Liver (tissue), 9 donors: Measurements from ENCODE around the gene BSPRY. TPM values are rescaled to one million over a fixed set of nuclear protein-coding genes. Genes with fewer than 3 reads are reported as not detected.

Experiments
- DNase-seq: peaks from one replicate; pipeline ENCODE4 v3.0.0-alpha.2; 2017; ENCODE audit warnings: low spot score
- H3K27ac ChIP-seq, 2 donors: one replicate each; pipeline ENCODE4 v1.7.0; 2013; ENCODE audit warnings: inconsistent platforms in 2 of 2, low read length in 2 of 2, control low read depth in 1 of 2, low read depth in 1 of 2, mild to moderate bottlenecking in 1 of 2
- H3K27me3 ChIP-seq, 4 donors: one replicate each; pipeline versions ENCODE4 v1.6.1 to v1.7.0; 2013; ENCODE audit warnings: low read length in 3 of 4, inconsistent platforms in 1 of 4, mild to moderate bottlenecking in 1 of 4, moderate library complexity in 1 of 4; ENCODE audit not compliant: control insufficient read depth in 4 of 4, insufficient read depth in 4 of 4
- H3K36me3 ChIP-seq, 4 donors: one replicate each; pipeline versions ENCODE4 v1.6.1 to v1.7.0; 2013; ENCODE audit warnings: low read length in 3 of 4, mild to moderate bottlenecking in 3 of 4, low read depth in 1 of 4, moderate library complexity in 1 of 4; ENCODE audit not compliant: control insufficient read depth in 4 of 4, insufficient read depth in 3 of 4
- H3K4me1 ChIP-seq, 4 donors: one replicate each; pipeline versions ENCODE4 v1.6.1 to v1.7.0; 2013; ENCODE audit warnings: low read length in 3 of 4, mild to moderate bottlenecking in 3 of 4, moderate library complexity in 1 of 4; ENCODE audit not compliant: control insufficient read depth in 4 of 4, insufficient read depth in 4 of 4
- H3K4me3 ChIP-seq, 3 donors: one replicate each; pipeline versions ENCODE4 v1.6.1 to v1.7.0; 2013; ENCODE audit warnings: low read length in 3 of 3, control low read depth in 1 of 3, low read depth in 1 of 3, mild to moderate bottlenecking in 1 of 3
- H3K9ac ChIP-seq, 2 donors: one replicate each; pipeline ENCODE4 v1.7.0; 2013; ENCODE audit warnings: low read length in 2 of 2, mild to moderate bottlenecking in 2 of 2, moderate library complexity in 2 of 2, control low read depth in 1 of 2, low read depth in 1 of 2
- H3K9me3 ChIP-seq, 4 donors: one replicate each; pipeline versions ENCODE4 v1.6.1 to v1.7.0; 2013; ENCODE audit warnings: low read length in 3 of 4; ENCODE audit not compliant: control insufficient read depth in 4 of 4
- CTCF ChIP-seq: fragments of 150-350 bp; IDR thresholded peaks from 2 replicates; pipeline ENCODE4 v1.5.1; 2017; ENCODE audit warnings: improper control_type of control experiment, low read depth, low read length; ENCODE audit not compliant: missing input control
- EGR1 ChIP-seq, 2 donors: IDR thresholded peaks; 2 replicates each; pipeline ENCODE4 v1.6.1; 2016 to 2018; ENCODE audit warnings: antibody characterized with exemption in 2 of 2, low read depth in 2 of 2
- FOXA1 ChIP-seq: IDR thresholded peaks from 2 replicates; pipeline ENCODE4 v1.6.1; 2016; ENCODE audit warnings: antibody characterized with exemption
- FOXA2 ChIP-seq: IDR thresholded peaks from 2 replicates; pipeline ENCODE4 v1.6.1; 2016; ENCODE audit warnings: antibody characterized with exemption
- GABPA ChIP-seq, 2 donors: IDR thresholded peaks in 1 of 2; conservative IDR thresholded peaks in 1 of 2; 2 replicates each; pipeline ENCODE4 v1.6.1; 2016; ENCODE audit warnings: antibody characterized with exemption in 2 of 2, mild to moderate bottlenecking in 1 of 2, moderate library complexity in 1 of 2
- HNF4A ChIP-seq, 2 donors: conservative IDR thresholded peaks; 2 replicates each; pipeline ENCODE4 v1.6.1; 2016; ENCODE audit warnings: antibody characterized with exemption in 2 of 2, mild to moderate bottlenecking in 2 of 2
- HNF4G ChIP-seq: IDR thresholded peaks from 2 replicates; pipeline ENCODE4 v1.6.1; 2016; ENCODE audit warnings: antibody characterized with exemption
- JUND ChIP-seq, 2 donors: IDR thresholded peaks; 2 replicates each; pipeline ENCODE4 v1.6.1; 2016; ENCODE audit warnings: antibody characterized with exemption in 2 of 2
- NR2F2 ChIP-seq: IDR thresholded peaks from 2 replicates; pipeline ENCODE4 v1.6.1; 2016; ENCODE audit warnings: antibody characterized with exemption
- RAD21 ChIP-seq, 2 donors: IDR thresholded peaks; 2 replicates each; pipeline ENCODE4 v1.6.1; 2016; ENCODE audit warnings: antibody characterized with exemption in 2 of 2, mild to moderate bottlenecking in 2 of 2
- RXRA ChIP-seq, 2 donors: IDR thresholded peaks; 2 replicates each; pipeline ENCODE4 v1.6.1; 2017 to 2018; ENCODE audit warnings: antibody characterized with exemption in 2 of 2, mild to moderate bottlenecking in 1 of 2
- SP1 ChIP-seq: IDR thresholded peaks from 2 replicates; pipeline ENCODE4 v1.6.1; 2018; ENCODE audit warnings: antibody characterized with exemption, mild to moderate bottlenecking
- TAF1 ChIP-seq: conservative IDR thresholded peaks from 2 replicates; pipeline ENCODE4 v1.6.1; 2016; ENCODE audit warnings: antibody characterized with exemption, mild to moderate bottlenecking
- YY1 ChIP-seq: IDR thresholded peaks from 2 replicates; pipeline ENCODE4 v1.6.1; 2016; ENCODE audit warnings: antibody characterized with exemption, mild to moderate bottlenecking
- ZBTB33 ChIP-seq: IDR thresholded peaks from 2 replicates; pipeline ENCODE4 v1.6.1; 2016; ENCODE audit warnings: antibody characterized with exemption
- WGBS: extraction: QIAGEN DNeasy Blood & Tissue Kit; methylation state at CpG from one replicate; pipeline ENCODE4 v1.1.7; 2013; 5-methylcytosine and 5-hydroxymethylcytosine counted together
- polyA plus RNA-seq, 2 donors: library from polyadenylated mRNA; stranded (reverse) in 1 of 2; unstranded in 1 of 2; fragments of 200-250 nt in 1 of 2; fragments of >200 nt in 1 of 2; fragmentation: Nextera tagmentation in 1 of 2; extraction: Ambion mirVana in 1 of 2; gene quantifications; one replicate each; pipeline versions ENCODE4 v1.2.1 to v1.2.3, GENCODE V29; 2013 to 2015
- total RNA-seq, 2 donors: library from RNA; depleted of rRNA; stranded (reverse); fragments of >200 nt; gene quantifications; one replicate each; pipeline ENCODE4 v1.2.3, GENCODE V29; 2014
- TF ChIP-seq, protein P1 (sequence below): IDR thresholded peaks from 2 replicates; pipeline ENCODE4 v1.6.1; 2016; ENCODE audit warnings: antibody characterized with exemption
- TF ChIP-seq, protein P2 (sequence below): IDR thresholded peaks from 2 replicates; pipeline ENCODE4 v1.6.1; 2016; ENCODE audit warnings: antibody characterized with exemption
- TF ChIP-seq, protein P3 (sequence below): IDR thresholded peaks from 2 replicates; pipeline ENCODE4 v1.6.1; 2016; ENCODE audit warnings: antibody characterized with exemption, mild to moderate bottlenecking
- donor health status: healthy.
- donor health status: healthy.
- donor health status: healthy.
- donor health status: healthy.
- donor health status: healthy.

The BSPRY gene
- total and polyA plus RNA-seq, 4 donors = 0.31 to 2.3 (median 0.65) TPM

DNA sequence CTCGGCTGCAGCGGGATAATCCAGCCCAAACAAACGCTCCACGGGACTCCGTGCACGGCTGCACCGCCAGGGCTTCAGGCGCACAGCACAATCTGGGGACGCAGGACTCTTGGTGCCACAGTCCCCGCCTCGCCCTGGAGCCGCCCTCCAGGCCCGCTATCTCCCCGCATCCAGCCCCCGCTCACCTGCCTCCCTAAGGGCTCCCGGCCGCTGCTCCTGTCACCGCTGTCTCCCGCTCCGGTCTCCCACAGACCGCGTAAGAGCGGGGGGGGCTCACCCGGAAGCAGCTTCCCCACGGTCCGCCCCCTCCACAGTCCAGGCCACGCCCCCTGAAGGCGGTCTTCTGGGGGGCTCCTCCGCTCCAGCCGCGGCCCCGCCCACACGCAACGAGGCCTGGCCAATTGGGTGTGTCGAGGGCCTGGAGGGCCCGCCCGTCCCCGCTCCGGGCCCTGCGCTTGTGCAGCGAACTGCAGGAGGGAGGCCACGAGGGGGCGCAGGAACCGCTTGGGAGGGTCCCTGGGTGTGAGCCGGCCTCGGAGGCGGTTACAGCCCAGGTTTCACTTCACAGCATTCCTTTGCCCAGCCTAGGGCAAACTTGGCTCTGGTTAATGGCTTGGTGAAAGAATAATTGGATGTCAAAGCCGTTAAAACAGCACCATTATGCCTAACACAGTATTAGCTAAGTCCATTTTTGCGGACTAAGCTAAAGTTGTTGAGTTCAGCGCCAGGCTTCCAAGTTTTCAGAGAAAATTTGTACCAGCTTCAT, 51.9 kb downstream of the BSPRY start, which contains the start of gene ALAD:
ALAD (minus strand) TSS at position 258 of the 766 bp plus-strand sequence. CDS start 7,725 bp downstream, outside the sequence.
- 3% methylated on average over 50 of the region's 50 CpGs for WGBS
- no peaks in the 10 kb centered on the region for H3K27me3 ChIP-seq
- peaks cover 10 to 57% (median 51%) of the 10 kb centered on the region in 4 donors for H3K4me1 ChIP-seq
- peak; percentile 94 for TF ChIP-seq CTCF
- TF ChIP-seq, protein P1, sequence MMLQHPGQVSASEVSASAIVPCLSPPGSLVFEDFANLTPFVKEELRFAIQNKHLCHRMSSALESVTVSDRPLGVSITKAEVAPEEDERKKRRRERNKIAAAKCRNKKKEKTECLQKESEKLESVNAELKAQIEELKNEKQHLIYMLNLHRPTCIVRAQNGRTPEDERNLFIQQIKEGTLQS = no peak
- peak; percentile 89 for TF ChIP-seq SP1
- TF ChIP-seq TAF1 = no peak
- peak; percentile 71 for TF ChIP-seq YY1
- no peak for TF ChIP-seq ZBTB33
- peak; percentile 83 to 96 for TF ChIP-seq RAD21 (IDR thresholded peaks at IDR 0.05)
- peak; percentile 34 to 42 for TF ChIP-seq HNF4A (conservative IDR thresholded peaks at IDR 0.05)
- TF ChIP-seq JUND (IDR thresholded peaks at IDR 0.05) = peak in 1 of 2 donors; percentile 56
- TF ChIP-seq, protein P2, sequence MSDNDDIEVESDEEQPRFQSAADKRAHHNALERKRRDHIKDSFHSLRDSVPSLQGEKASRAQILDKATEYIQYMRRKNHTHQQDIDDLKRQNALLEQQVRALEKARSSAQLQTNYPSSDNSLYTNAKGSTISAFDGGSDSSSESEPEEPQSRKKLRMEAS = peak; percentile 65
- TF ChIP-seq HNF4G = no peak
- TF ChIP-seq FOXA2 = peak; percentile 63
- TF ChIP-seq NR2F2 = no peak
- peak; percentile 48 to 49 for TF ChIP-seq RXRA (IDR thresholded peaks at IDR 0.05)
- TF ChIP-seq, protein P3, sequence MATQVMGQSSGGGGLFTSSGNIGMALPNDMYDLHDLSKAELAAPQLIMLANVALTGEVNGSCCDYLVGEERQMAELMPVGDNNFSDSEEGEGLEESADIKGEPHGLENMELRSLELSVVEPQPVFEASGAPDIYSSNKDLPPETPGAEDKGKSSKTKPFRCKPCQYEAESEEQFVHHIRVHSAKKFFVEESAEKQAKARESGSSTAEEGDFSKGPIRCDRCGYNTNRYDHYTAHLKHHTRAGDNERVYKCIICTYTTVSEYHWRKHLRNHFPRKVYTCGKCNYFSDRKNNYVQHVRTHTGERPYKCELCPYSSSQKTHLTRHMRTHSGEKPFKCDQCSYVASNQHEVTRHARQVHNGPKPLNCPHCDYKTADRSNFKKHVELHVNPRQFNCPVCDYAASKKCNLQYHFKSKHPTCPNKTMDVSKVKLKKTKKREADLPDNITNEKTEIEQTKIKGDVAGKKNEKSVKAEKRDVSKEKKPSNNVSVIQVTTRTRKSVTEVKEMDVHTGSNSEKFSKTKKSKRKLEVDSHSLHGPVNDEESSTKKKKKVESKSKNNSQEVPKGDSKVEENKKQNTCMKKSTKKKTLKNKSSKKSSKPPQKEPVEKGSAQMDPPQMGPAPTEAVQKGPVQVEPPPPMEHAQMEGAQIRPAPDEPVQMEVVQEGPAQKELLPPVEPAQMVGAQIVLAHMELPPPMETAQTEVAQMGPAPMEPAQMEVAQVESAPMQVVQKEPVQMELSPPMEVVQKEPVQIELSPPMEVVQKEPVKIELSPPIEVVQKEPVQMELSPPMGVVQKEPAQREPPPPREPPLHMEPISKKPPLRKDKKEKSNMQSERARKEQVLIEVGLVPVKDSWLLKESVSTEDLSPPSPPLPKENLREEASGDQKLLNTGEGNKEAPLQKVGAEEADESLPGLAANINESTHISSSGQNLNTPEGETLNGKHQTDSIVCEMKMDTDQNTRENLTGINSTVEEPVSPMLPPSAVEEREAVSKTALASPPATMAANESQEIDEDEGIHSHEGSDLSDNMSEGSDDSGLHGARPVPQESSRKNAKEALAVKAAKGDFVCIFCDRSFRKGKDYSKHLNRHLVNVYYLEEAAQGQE = peak; percentile 78
- peak; percentile 40 to 66 for TF ChIP-seq EGR1 (IDR thresholded peaks at IDR 0.05; ENCODE audit: low read depth in 2 of 2)
- TF ChIP-seq FOXA1 = peak; percentile 90
- TF ChIP-seq GABPA (IDR thresholded peaks at IDR 0.05 in 1 of 2, conservative IDR thresholded peaks at IDR 0.05 in 1 of 2) = peak in 1 of 2 donors; percentile 80
- H3K9me3 ChIP-seq = no peaks in the 10 kb centered on the region
- no peaks in the 10 kb centered on the region for H3K36me3 ChIP-seq
- H3K27ac ChIP-seq = peak within 1 kb of the TSS; percentile 72 to 77
- peak within 1 kb of the TSS; percentile 93 to 96 (median 94) for H3K4me3 ChIP-seq
- peak within 1 kb of the TSS; percentile 75 to 76 for H3K9ac ChIP-seq
- peak; percentile 99 for DNase-seq
